GM10847 (cell line): ENCODE measurements around the gene PACRG.

ENCODE experiments used
- POLR2A ChIP-seq: IDR thresholded peaks from 2 replicates; pipeline ENCODE4 v1.6.1; 2011; ENCODE audit not compliant: insufficient read length; ENCODE audit errors: extremely low read depth

The PACRG gene

DNA sequence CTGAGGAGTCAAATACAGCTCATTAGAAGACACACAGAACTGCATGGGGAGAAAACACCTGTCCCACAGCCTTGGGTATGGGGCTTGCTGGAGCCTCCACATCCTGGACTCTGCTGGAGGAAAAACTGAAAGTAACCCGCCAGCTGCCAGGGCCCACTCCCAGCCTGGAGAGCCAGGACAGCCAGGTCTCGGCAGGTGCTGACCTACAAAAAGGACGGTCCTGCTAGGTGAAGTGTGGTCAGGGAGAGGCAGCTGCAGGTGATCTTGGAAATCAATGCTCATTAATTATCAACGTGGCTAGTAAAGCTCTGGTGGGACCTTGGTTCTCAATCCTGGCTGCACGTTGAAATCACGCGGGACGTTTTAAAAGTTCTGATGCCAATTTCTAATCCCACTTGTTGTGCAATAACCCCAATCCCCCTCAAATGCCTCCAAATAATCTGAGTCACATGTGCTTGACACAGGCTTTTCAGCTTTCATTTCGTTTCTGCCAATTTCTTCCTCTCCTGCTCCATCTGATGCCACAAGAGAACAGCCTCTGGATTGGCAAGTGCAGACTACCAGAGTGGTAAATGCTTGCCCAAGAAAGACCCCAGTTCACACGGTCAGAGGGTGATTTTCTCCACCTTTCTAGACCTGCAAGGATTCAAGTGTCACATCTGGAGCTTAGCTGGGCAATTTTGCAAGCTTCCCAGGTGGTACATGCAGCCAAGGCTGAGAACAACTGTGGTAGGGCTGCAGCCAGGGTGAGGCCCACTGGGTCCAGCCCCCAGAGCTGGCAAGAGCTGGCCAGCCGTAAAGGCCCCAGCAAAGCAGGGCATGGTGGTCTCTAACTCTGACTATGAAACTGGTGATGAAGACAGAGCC, 434.5 kb downstream of the PACRG start:
- no peak for TF ChIP-seq POLR2A

DNA sequence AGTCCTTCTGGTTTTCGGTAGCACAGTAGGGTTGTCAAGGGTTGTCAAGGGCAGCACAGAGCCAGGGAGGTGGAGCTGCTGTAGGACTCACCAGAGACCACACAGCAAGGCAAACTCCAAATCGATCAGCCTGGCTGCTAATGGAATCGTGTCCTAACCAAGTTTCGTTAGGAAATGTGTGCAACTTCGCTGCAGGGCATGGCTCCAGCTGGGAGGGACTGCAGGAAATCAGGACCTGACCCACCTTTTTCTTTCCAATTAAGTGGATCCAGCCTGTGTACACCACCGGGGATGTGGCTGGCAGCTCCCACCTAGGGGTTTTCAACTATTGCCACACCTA, 435.1 kb downstream of the PACRG start:
- TF ChIP-seq POLR2A: no peak

DNA sequence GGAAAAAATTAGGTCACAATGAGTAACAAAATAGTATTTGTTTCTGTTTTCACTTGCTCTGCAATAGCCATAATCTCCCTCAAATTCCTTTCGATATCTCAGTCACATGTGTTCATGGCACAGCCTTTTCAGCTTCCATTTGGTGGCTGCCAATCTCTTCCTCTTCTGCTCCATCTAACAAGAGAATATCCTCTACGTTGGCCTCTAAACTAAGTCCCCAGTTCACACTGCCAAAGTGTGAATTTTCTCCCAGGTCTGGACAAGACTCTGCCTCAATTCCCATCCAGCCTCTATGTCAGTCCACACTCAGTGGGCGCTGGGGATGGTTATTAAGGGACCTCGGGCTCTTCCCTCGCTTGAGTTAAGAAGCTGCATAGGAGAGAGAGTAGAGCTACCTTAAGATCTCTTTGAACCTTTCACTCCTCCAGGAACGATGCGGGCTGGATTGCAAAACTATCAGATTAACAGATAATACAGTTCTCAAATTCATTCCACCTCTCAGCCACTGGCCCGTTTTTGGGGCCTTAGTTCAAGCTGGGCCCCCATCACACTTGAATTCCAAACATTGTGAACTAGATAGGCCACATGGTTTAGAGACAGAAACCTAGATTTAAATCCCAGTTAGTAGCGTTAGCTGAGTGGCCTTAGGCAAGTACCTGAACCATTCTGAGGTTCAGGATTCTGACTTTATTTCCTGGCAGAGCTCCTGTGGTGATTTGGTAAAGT, 436.6 kb downstream of the PACRG start:
- no peak for TF ChIP-seq POLR2A

DNA sequence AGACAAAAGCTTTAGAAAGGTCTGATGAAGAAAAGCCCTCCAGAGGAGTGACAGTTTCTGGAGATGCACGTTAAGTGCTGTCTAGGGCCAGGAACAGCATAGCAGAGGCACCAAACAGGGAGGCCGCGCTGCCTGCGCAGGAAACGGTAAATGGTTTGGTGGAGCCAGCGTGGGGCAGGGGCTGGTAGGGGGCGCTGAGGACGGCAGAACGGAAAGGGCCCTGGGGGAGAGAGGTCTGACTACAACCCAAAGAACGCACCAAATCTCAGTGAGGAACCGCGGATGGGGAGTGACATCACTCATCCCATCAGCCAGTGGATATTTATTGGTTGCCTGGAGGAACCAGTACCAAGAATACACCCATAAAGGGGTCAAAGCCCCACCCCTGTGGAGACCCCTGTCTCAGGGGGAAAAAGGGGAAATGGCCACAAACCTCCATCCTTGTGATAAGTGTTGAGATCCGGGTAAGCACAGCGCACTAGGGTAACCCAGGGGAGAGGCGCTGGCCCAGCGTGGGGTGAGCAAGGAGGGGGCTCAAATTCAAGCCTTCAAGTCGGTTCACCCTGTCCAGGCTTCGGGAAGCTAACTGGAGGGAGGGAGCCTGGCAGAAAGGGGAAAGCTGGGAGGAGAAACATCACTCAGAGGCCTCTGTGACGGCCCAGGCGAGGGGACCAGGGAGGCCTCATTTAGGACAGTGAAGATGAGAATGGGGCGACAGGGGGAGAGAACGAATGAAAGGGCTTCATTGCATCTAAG, 437.6 kb downstream of the PACRG start:
- no peak for TF ChIP-seq POLR2A

DNA sequence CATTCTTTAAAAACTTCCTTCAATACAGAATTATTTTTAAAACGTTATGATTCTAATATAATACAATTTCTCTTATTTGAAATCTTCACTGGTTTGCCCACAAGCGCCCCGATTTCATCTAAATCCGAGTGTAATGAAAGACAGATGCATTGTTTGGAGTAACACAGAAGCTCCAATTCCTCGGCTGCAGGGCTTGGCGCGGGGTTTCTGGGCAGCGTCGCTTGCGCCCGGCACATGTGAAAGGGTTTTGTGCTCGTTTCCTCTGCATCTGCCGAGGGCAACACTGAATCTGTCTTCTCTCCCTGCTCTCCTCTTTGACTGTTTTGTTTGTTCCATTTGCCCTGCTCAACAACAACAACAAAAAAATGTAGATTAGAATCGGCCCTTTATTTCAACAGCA, 438.1 kb downstream of the PACRG start:
- no peak for TF ChIP-seq POLR2A

DNA sequence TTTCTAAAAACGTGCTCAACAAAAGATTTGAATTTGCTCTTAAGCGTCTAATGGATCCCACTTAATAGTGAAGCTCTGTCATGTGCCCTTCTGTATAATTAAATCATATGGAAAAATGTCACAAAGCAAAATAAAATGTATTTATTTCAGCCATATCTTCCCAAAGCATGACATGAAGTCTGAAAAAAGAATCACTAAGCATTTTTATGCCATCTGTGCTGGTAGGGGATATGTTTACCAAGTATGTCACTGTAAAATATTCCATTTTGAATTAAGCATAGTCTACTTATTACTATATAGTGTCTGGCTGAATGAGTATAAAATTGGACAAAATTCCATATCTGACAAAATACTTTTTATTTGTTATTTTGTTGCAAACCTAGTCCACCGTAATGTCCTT, 438.7 kb downstream of the PACRG start:
- no peak for TF ChIP-seq POLR2A

DNA sequence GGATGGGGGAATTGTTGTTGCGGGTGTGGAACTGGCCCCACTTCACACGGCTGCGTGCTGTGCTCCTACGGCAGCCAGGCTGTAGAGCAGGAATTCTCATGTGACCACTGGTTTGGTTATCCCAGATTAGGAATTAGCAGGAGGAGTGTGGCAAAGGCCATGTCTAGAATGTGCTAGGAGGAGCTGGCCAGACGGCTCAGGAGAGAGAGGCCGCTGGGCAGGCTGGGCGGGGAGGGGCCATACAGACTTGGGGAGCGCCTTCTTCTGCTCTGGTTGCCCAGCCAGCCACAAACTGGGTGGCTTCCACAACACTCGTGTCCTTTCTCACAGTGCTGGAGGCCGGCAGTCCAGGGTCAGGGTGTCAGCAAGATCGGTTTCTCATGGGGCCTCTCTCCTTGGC, 441.7 kb downstream of the PACRG start:
- TF ChIP-seq POLR2A: no peak

DNA sequence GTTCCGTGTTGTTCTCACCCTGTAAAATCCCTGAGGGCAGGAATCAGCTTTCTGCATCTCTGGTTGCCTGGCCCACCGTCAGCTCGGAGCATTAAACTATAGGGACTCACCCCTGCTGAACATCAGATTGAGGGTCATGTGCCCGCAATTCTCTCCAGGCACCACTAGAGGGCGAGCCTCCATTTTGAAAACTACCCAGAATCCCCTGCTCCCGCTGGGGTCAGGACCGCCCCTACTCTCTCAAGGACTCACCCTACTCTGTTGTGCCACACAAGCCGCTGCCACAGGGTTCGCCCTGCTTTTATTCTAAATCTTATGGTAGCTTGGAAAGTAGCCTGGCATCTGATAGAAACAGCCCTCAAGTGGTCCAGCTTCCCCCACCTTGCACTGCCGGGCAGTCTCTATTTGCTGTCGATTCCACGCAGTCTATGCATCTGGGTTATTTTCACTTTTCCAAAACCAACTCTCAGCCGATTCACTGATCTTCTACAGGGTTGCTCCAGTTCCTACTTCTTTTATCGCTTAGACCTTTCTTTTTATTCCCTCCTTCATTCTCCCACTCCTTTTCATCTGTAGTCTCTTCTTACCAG, 442.6 kb downstream of the PACRG start:
- no peak for TF ChIP-seq POLR2A

DNA sequence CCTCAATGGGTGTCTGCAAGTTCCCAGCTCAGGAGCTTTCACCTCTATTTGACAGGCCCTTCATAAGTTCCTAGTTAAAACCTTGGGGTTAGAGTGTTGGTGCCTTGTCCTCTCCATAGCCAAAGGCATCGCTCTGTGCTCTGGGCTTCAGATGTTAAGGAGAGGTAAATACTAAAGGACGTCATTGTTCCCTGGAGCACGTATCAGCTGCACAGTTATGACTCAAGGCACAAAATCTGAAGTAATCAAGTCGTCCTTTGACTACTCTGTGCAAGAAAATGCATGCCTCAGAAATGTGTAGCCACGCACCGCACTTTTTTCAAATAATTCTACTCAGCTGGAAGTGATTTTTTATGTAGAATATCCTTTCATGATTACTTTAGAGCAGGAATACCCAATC, 446.0 kb downstream of the PACRG start:
- TF ChIP-seq POLR2A: no peak

DNA sequence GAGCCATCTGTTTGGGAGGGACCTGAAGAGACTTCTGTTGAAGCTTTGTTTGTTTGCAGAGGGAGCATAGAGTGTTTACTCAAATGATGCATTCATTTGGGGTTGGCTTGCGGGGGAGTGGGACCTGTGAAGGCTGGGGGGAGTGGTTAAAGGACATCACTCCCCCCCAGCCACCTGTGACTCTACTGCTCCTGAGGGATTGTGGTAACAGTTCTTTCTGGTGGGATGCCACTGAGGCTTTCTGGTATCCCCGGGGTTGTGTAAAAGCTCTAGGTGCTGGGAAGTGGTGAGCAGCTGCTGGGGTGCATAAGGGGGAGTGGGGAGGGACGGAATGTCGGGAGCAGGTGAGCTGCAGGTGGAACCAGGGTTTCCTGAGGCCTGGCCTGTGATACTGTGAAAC, 447.5 kb downstream of the PACRG start:
- TF ChIP-seq POLR2A: no peak

DNA sequence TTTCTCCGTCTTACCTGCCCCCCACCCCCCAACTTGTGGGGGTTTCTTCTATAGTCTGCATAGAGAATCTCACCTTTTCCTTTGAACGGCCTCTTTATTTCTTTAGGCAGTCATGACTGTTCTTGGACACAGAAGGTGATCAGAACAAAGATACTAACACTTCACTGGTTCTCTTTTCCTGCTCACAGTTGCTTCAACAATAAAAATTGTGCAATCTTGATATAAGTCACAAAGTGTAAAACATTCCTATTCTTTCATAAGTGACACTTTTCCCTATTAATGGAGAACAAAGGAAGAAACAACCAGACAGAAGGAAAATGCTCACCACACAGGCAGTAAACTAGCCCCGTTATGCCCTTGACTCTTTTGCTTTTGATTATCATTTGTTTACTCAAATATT, 448.3 kb downstream of the PACRG start:
- no peak for TF ChIP-seq POLR2A

DNA sequence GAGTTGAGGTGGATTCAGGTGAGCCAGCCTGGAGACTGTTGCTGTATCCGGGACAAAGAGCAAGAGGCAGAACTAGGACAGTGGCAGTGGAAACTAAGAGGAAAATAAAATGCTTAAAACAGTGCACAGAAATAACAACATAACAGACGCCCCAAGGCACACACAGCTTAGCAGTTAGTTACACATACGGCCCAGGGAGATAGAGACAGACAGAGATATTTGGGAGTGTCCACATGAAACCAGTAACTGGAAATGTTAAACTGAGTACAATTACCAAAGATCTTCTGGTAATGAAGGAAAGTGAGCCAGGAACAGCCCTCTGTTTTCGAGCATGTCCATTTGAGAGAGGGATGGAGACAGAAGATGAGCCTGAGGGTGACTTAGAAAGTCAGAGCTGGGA, 449.2 kb downstream of the PACRG start:
- no peak for TF ChIP-seq POLR2A

DNA sequence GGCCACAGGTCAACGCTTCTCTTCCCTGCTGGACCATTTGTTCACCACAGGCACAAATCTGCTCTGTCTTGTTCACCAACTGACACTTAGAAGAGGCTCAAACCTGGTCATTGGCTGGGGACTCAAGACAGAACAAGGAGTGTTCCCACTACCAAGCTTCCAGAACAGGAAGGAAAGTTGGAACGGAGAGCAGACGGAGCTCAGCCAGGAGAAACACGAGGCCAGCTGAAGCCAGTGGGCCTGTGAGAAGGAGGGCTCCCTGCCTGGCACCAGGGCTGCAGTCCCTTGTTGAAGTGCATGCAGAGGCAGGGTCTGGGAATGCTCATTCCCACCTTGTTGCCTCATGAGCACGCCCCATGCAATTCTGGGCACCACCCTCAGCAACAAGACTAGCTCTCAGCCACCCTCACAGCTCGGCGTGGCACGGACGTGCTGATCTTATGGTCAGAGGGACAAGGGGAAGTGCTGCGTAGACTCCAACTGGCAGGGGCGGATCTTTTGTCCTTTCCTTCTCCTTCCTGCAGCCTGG, 450.2 kb downstream of the PACRG start:
- no peak for TF ChIP-seq POLR2A

DNA sequence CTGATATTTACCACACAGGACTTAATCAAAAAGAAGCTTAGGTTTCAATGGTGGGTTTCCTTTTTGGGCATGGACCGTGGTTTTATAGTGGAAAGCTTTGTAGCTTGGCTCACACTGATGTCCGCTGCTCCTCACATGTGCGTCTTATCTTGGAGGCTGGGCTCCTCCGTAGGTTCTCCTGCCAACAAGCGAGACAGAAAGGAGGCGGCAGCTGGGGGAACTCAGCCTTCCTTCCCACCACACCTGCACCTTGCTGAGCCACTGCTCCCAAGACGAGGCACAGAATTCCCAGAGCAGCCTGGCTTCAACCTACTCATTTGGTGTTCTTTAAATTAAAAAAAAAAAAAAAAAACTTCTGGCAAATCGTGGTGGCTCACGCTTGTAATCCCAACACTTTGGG, 451.3 kb downstream of the PACRG start:
- no peak for TF ChIP-seq POLR2A

DNA sequence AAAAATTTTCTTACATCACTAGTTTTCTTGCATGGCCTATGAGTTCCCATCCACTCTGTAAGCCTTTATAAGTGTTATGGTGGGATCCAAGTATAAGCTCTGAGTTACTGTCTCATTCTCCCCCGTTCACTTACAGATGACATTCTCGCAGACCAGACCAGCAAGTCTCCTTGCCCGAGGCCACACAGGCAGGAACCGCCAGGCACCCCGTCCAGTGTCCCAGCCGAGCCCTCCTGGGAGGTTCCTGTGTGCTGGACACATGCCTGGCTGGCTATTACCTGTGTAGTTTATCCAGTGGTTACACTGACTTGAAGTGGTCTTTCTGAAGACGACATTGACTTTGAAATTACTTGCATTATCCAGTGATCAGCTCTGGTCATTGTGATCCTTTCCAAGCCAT, 451.9 kb downstream of the PACRG start:
- TF ChIP-seq POLR2A: no peak
